ENCODE measurements around the gene UGT1A9. TPM values are rescaled to one million over a fixed set of nuclear protein-coding genes. Genes with fewer than 3 reads are reported as not detected.

The UGT1A9 gene
- total RNA-seq, 1 donor from 2014 or later, result not detected

- no peaks in the 10 kb centered on the region for H3K27me3 ChIP-seq
- H3K36me3 Mint-ChIP-seq, result peaks cover 5% of the 10 kb centered on the region
- H3K4me1 ChIP-seq, result no peaks in the 10 kb centered on the region
- no peak overlapping the region for H3K4me3 Mint-ChIP-seq
- no peak overlapping the region for H3K9ac ChIP-seq
- H3K4me2 ChIP-seq, result no peak overlapping the region
- no peaks in the 10 kb centered on the region for H3K36me3 ChIP-seq
- H3K27ac Mint-ChIP-seq, result peak overlapping the region; percentile 98
- H3K9me3 Mint-ChIP-seq, result peaks cover 31% of the 10 kb centered on the region
- no peaks in the 10 kb centered on the region for H3K9me3 ChIP-seq (ENCODE audit: low read depth)
- H3K27me3 Mint-ChIP-seq (ENCODE audit: insufficient read depth, low read depth), result peaks cover 3% of the 10 kb centered on the region
- H3K4me3 ChIP-seq, result no peak overlapping the region
- no peak for TF ChIP-seq CTCF (IDR thresholded peaks at IDR 0.05)
- TF ChIP-seq EZH2phosphoT487 (IDR thresholded peaks at IDR 0.05), result no peak
- H4K20me1 ChIP-seq (ENCODE audit: low read depth), result no peaks in the 10 kb centered on the region
- H3F3A ChIP-seq (ENCODE audit: low read depth), result no peaks in the 10 kb centered on the region
- H3K4me1 Mint-ChIP-seq, result peaks cover 14% of the 10 kb centered on the region
- H3K79me2 ChIP-seq (ENCODE audit: low read depth), result no peaks in the 10 kb centered on the region
- no peak overlapping the region for H3K27ac ChIP-seq
- no peak for DNase-seq (ENCODE audit: low spot score)
- H2AFZ ChIP-seq (replicated peaks), result peak overlapping the region; percentile 28
Observed at GRCh38 chr2:233768076-233768475, 96.4 kb downstream of the UGT1A9 start.

- Histone ChIP-seq H3K4me2 (no peak overlapping the region), H3K79me2 (ENCODE audit: low read depth) (no peaks in the 10 kb centered on the region), H3K4me1 (no peaks in the 10 kb centered on the region), H3K27ac (no peak overlapping the region), H4K20me1 (ENCODE audit: low read depth) (no peaks in the 10 kb centered on the region), H3K4me3 (no peak overlapping the region), H3K36me3 (no peaks in the 10 kb centered on the region), H3K9me3 (ENCODE audit: low read depth) (no peaks in the 10 kb centered on the region), H3K27me3 (no peaks in the 10 kb centered on the region), H3F3A (ENCODE audit: low read depth) (no peaks in the 10 kb centered on the region), H2AFZ (replicated peaks) (no peak overlapping the region), H3K9ac (no peak overlapping the region)
- no peak for TF ChIP-seq EZH2phosphoT487 (IDR thresholded peaks at IDR 0.05)
- TF ChIP-seq EZH2 (IDR thresholded peaks at IDR 0.05), result no peak
- TF ChIP-seq CTCF (IDR thresholded peaks at IDR 0.05), result no peak
- H3K36me3 Mint-ChIP-seq, result peaks cover 5% of the 10 kb centered on the region
- H3K4me1 Mint-ChIP-seq, result peaks cover 14% of the 10 kb centered on the region
- H3K9me3 Mint-ChIP-seq, result peaks cover 31% of the 10 kb centered on the region
- no peak overlapping the region for H3K4me3 Mint-ChIP-seq
- H3K27ac Mint-ChIP-seq, result no peak overlapping the region
- H3K27me3 Mint-ChIP-seq (ENCODE audit: insufficient read depth, low read depth), result peaks cover 3% of the 10 kb centered on the region
- no peak for DNase-seq (ENCODE audit: low spot score)
Observed at GRCh38 chr2:233769260-233769659, 97.6 kb downstream of the UGT1A9 start.

GRCh38 chr2:233772153-233772552, 100.5 kb downstream of the UGT1A9 start:
- H3K9ac ChIP-seq, result no peak overlapping the region
- H3K36me3 ChIP-seq, result no peaks in the 10 kb centered on the region
- H4K20me1 ChIP-seq (ENCODE audit: low read depth), result no peaks in the 10 kb centered on the region
- Mint-ChIP-seq H3K36me3 (peaks cover 5% of the 10 kb centered on the region), H3K9me3 (peaks cover 30% of the 10 kb centered on the region), H3K4me3 (no peak overlapping the region), H3K27ac (no peak overlapping the region), H3K27me3 (ENCODE audit: insufficient read depth, low read depth) (peaks cover 7% of the 10 kb centered on the region), H3K4me1 (peaks cover 10% of the 10 kb centered on the region)
- H3K9me3 ChIP-seq (ENCODE audit: low read depth), result no peaks in the 10 kb centered on the region
- H3K4me1 ChIP-seq, result no peaks in the 10 kb centered on the region
- no peak overlapping the region for H2AFZ ChIP-seq (replicated peaks)
- no peak overlapping the region for H3K27ac ChIP-seq
- H3K27me3 ChIP-seq, result no peaks in the 10 kb centered on the region
- no peaks in the 10 kb centered on the region for H3K79me2 ChIP-seq (ENCODE audit: low read depth)
- no peak overlapping the region for H3K4me2 ChIP-seq
- H3K4me3 ChIP-seq, result no peak overlapping the region
- TF ChIP-seq EZH2phosphoT487 (IDR thresholded peaks at IDR 0.05) (no peak), EZH2 (IDR thresholded peaks at IDR 0.05) (no peak), CTCF (IDR thresholded peaks at IDR 0.05) (no peak)
- no peak for DNase-seq (ENCODE audit: low spot score)
- H3F3A ChIP-seq (ENCODE audit: low read depth), result no peaks in the 10 kb centered on the region
